HG03039 (cell line): ENCODE data around the gene RPUSD3.
"Not testable (repeated sequence)": the region's sequence is repeated elsewhere in the genome, so short reads cannot be mapped to it uniquely, and the experiment has no call there.

Experiments
- ATAC-seq: cut with Tn5 transposase; IDR thresholded peaks from one replicate; pipeline ENCODE4 v1.9.1; 2021; ENCODE audit warnings: mild to moderate bottlenecking, moderate library complexity; ENCODE audit not compliant: unreplicated experiment

Gene RPUSD3, protein sequence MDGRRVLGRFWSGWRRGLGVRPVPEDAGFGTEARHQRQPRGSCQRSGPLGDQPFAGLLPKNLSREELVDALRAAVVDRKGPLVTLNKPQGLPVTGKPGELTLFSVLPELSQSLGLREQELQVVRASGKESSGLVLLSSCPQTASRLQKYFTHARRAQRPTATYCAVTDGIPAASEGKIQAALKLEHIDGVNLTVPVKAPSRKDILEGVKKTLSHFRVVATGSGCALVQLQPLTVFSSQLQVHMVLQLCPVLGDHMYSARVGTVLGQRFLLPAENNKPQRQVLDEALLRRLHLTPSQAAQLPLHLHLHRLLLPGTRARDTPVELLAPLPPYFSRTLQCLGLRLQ

DNA sequence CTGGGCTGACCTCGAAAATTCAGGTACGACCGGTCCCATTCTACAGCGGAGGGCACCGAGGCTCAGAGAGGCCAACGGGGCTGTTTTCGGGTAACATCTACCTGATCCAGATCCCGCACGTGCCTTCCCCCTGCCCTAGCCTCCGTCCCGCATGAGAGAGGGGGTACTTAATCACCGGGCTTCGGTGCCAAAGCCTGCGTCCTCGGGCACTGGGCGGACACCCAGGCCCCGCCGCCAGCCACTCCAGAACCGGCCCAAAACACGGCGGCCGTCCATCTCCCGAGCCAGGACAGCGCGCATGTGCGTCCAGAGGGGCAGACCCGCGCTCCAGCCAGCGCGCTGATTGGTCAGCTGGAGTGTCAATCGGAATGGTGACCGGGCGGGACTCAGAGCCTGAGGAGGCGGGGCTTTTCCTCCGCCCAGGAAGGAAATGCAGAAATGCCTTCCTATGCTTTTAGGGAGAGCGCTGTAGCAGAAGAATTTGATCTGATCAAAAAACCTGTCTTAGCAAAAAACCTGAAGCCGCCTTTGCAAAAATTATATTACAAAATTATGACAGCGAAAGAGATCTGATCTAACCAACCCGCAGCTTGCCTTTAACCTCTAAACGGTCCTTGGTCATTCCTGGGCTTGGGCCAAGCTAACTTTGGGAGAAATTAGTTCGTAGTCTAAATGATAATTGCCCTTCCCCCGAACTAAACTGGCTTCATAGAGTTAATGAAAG, at the start of gene RPUSD3:
TSS of gene RPUSD3 (minus strand) at position 294 of the 724 bp plus-strand sequence. CDS start at position 276, 18 bp downstream.
- ATAC-seq = peak; percentile 98

DNA sequence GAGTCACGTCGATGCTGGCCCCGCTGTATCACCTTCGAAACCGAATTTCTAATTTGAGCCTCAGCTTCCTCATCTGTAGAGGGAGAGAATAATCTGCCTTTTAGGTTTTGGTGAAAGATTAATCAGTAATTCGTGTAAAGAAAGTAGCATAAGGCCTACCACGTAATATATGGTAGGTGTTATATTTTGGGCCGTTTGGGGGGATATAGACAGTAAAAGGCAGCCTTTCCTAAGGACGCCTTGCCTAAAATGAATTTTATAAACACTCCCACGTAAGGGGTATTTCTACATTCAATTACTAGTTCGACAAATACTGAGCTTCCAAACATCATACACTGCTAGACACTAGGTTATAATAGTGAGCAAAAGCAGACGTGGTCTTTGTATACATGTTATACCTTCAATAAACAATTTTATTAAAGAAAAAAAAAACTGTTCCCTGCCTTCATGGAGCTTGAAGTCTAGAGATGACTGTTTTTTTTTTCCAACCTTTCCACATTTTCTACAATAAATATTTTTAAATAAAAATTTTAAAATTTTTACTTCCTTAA, 47.3 kb upstream of the RPUSD3 start:
- no peak for ATAC-seq

DNA sequence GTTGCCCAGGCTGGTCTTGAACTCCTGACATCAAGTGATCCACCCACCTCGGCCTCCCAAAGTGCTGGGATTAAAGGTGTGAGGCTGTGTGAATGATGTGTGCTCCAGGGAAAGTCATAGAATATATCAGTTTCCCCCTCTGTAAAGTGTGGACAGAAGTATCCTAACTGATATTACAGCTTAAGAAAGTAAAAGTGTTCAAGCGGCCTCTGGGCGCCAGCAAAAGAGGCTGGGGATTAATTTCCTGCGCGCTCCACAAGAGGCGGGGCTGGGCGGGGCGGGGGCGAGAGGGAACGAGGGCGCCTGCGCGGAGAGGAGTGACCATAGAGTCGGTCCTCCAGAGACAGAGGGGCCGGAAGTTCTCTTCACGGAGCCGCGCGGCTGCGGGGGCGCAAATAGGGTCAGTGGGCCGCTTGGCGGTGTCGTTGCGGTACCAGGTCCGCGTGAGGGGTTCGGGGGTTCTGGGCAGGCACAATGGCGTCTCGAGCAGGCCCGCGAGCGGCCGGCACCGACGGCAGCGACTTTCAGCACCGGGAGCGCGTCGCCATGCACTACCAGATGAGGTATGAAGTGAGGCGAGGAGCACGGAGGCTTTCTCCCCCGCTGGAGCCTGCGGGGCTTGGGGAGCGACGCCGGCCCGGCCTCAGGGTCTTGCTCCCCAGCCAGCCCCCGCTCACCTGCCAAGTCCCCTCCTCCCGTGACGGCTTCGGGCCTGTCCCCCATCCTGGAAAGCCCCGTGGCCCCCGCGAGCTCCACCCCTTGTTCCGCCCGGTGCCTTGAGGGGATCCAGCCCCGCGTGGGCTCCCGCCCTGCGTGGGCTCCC, 46.7 kb upstream of the RPUSD3 start, which contains the start of gene JAGN1:
TSS of gene JAGN1 (plus strand) at position 362 of the 823 bp plus-strand sequence. CDS start at position 475, 113 bp downstream.
- peak; percentile 66 for ATAC-seq

DNA sequence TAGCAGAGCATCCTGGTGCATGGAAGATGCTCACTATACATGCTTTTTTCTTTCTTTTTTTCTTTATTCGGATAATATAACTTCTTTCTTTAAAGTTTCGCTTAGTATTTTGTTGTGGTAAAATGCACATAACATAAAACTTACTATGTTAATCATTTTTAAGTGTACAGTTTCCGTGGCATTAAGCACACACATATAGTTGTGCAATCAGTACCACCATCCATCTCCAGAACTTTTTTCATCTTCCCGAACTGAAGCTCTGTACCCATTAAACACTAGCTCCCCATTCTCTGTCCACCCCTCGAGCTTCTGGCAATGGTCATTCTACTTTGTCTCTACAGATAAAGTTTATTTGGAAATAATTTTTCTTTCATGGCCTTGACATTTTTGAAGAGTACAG, 45.6 kb upstream of the RPUSD3 start:
- ATAC-seq = no peak

DNA sequence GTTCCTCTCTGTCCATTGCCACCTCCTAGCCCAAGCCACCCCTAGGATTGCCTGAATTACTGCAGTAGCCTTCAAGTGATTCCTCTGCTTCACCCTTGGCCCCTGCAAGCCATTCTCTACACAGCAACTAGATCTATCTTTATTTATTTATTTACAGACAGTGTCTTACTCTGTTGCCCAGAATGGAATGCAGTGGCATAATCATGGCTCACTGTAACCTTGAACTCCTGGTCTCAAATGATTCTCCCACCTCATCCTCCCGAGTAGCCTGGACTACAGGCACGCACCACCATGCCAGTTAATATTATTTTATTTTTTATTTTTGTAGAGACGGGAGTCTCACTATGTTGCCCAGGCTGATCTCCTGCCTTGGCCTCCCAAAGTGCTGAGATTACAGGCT, 44.7 kb upstream of the RPUSD3 start:
- ATAC-seq = no peak

DNA sequence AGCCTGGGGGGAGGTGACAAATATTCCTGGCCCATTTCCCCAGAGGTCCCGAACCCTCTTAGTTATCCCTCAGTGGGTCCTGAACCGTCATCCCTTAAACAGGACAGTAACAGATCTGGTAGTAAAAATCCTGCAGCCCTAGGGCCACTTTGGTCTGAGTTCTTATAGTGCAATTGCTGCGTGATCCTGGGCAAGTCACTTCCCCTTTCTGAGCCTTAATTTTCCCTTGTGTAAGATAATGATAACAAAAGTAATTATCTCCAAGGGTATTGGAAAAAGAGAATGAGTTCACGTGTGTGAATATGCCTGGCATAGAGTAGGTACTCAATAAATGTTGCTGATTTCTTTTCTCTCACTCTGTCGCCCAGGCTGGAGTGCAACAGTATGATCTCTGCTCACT, 43.7 kb upstream of the RPUSD3 start:
- ATAC-seq = no peak

DNA sequence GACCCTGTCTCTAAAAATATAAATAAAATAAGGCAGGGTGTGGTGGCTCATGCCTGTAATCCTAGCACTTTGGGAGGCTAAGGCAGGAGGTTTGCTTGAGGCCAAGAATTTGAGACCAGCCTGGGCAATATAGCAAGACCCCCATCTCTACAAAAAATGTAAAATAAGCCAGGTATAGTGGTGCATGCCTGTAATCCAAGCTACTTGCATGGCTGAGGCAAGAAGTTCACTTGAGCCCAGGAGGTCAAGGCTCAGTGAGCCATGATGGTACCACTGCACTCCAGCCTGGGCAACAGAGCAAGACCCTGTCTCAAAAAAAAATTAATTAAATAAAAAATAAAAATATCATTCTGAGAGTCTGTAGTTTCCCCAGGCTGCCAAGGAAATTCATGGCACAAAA, 42.5 kb upstream of the RPUSD3 start:
- no peak for ATAC-seq

DNA sequence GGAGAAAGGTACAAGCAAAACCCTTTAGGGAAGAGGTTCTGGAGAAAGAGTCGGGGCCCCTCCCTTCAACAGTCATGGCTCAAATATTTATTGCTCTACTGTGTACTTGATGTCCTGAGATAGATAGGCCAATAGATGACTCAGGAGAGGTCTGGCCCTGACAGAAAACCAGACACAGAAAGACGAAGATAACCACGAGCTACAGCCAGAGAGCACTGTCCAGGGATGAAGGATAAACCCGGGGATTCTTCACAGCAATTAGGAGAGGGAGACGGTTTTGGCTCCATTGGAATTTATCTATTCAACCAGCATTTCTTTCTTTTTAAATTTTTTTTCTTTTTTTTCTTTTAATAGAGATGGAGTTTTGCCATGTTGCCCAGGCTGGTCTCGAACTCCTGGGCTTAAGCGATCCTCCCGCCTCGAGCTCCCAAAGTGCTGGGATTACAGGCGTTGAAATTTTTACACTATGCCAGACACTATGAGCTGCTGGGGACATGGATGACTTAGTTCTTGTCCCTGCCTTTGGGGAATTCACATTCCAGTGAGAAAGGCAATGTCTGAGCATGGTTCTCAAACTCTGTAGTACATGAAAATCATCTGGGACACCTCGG, 40.9 kb upstream of the RPUSD3 start:
- ATAC-seq = no peak

DNA sequence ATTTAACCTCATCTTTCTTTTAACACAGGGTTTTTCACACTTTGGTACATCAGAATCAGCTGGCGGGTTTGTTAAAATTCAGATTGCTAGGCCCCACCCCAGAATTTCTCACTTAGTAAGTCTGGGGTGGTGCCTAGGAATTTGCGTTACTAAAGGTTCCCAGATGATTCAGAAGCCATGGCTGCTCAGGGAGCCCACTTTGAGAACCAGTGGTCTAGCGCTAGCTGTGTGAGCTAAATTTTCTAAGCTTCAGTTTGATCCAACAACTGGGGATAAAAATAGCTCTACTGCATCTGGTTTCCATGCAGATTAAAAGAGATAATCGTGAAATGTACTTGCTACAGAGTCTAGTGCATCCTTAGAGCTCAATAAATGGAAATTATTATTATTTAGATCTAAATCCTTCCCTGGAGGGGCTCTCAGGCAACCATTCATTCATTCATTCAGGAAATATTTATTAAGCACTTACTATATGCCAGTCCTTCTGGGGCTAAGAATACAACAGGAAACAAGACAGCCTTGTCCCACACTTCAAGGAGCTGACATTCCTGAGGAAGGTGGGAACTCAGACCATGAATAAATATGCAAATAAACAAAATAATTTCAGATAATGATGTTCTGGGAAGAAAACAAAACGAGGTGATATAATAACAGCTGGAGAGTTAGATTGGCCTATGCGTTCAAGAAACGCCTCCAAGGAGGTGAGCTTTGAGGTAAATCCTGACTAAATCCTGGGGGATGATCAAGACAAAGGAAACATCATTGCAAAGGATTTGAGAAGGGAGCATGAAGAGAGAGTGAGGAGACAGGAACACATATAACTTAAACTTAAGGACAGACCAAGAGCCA, 40.1 kb upstream of the RPUSD3 start:
- ATAC-seq = no peak

DNA sequence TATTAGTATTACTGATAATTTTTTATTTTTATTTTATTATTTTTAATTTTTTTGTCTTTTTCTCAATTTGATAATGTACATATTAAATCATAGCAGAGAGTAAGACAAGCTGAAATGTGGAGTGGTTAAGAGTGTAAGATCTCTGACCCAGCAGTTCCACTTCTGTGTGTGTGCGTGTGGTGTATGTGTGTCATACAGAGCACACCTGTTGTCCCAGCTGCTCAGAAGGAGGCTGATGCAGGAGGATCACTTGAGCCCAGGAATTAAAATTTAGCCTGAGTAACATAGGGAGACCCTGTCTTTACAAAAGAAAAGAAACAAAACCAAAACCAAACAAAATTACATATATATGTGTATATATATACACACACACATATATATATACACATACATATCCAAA, 37.6 kb upstream of the RPUSD3 start:
- ATAC-seq = no peak

DNA sequence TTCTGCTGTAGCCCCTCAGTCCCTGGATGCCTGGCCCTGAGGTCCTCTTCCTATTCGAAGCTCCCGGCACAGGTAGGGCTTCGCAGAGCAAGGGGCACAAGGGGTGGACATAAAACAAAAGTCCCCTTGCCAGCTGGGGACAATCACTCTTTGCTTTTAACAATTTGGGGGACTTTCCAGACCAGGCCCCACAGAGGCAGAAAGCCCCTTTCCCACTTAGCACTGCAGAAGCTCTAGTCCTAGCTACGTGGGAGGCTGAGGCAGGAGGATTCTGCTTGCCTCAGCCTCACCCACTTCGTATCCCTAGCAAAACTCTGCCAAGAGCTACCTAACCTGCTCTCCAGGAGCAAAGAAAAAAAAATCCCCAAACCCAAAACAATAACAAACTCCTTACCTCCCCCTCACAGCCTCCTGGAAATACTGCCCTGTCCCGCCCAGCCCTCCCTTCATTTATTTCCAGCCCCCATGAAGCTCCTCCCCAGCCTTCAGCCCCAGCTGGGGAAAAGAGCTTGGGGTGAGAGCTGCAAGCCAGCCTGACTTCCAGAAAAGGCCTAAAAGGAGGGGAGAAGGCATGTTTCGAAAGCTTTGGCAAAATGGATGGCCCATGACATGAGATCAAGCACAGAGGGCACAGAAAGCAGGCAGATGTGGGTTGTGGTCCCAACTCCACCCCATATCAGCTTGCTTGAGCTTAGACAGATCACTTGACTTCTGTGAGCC, 36.2 kb upstream of the RPUSD3 start, which contains the start of gene CIDEC:
TSS of gene CIDEC (minus strand) at position 424 of the 720 bp plus-strand sequence. CDS start 1,767 bp downstream, outside the sequence.
- no peak for ATAC-seq

DNA sequence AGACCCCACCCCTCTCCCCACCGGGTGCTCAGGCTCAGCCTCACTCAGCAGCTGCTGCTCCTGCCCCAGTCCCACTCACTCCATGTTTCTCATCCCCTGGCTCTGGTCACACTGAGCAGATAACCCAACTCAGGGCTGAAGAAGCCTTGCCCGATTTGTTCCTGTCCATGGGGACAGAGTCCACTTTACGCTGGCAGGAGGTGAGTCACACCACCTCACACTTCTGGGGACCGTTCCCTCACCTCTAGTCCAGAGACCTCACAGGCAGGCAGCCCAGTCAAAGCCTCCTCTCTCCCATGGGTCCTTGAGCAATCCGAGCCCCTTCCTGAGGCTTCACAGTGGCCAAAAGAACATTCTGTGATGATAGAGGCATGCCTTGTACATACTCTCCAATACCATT, 34.9 kb upstream of the RPUSD3 start:
- no peak for ATAC-seq

DNA sequence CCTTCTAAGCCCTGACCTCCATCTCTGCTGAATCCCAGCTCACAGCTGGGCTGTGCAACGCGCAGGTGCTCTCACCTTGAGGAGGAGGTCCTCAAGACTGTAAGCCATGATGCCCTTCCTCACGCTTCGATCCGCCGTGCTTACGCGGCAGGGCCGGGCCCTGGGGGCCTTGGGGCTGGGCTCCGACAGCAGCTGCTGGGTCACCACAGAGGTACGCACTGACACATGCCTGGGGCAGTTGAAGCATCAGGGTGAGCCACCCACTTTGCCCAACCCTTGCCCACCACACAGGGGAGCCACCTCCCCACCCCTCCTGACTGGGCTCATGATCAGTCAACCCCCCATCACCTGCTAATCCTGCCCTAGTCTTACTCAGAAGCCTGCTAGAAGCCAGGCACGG, 33.2 kb upstream of the RPUSD3 start:
- no peak for ATAC-seq

DNA sequence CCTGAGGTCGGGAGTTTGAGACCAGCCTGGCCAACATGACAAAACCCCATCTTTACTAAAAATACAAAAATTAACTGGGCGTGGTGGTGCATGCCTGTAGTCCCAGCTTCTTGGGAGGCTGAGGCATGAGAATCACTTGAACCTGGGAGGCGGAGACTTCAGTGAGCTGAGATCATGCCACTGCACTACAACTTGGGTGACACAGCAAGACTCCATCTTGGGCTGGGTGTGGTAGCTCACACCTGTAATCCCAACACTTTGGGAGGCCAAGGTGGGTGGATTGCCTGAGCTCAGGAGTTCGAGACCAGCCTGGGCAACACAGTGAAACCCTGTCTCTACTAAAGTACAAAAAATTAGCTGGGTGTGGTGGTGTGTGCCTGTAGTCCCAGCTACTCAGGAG, 32.4 kb upstream of the RPUSD3 start:
- not testable (repeated sequence) for ATAC-seq

DNA sequence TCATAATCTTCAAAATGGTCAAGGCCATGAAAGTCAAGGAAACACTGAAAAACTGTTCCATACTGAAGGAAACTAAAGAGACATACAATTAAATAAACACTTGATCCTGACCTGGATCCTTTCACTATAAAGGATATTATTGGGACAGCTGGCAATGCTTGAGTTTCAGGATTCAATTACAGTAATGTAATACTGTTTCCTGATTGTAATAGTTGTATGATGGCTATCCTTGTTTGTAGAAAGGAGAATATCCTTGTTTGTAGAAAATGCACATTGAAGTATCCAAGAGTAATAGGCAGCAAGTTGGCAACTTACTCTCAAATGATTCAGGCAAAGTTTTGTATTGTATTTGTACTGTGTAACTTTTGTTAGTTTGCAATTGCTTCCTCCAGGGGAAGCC, 31.6 kb upstream of the RPUSD3 start:
- no peak for ATAC-seq

DNA sequence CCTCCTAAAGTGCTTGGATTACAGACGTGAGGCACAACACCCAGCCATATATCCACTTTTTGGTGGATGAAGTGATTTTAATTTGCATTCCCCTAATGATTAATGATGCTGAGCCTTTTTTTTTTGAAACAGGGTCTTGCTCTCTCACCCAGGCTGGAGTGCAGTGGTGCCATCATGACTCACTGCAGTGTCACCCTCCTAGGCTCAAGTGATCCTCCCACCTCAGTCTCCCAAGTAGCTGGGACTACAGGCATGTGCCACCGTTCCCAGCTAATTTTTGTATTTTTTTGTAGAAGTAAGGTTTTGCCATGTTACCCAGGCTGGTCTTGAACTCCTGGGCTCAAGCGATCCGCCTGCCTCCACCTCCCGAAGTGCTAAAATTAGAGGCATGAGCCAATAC, 28.3 kb upstream of the RPUSD3 start:
- not testable (repeated sequence) for ATAC-seq

DNA sequence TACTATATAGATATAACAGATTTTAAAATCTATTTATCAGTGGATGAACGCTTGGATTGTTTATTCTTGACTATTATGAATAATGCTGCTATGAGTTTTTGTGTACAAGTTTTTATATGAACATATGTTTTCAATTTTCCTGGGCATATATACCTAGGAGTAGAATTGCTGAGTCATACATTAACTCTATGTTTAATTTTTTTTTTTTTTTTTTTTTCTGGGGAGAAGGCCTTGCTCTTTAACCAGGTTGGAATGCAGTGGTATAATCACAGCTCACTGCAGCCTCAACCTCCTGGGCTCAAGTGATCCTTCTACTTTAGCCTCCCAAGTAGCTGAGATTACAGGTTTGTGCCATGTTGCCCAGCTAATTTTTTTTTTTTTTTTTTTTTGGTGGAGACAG, 27.2 kb upstream of the RPUSD3 start:
- ATAC-seq = no peak

DNA sequence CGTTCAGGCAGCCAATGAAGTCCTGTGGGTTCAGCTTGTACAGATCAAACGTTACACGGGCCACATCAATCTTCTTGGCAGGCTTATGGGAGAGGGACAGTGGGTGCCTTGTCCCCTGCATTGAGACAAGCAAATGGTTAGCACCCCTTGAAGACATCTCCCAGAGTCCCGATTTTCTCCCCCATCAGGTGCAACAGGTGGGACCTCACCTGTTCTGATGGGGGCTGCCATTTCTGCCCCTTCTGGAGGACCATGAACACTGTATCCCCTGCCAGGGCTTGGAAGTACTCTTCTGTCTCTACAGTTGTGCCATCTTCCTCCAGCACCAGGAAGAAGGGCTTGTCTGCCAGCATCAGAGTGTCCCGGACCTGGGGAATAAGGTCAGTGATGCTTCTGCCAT, 26.1 kb upstream of the RPUSD3 start:
- ATAC-seq = no peak

DNA sequence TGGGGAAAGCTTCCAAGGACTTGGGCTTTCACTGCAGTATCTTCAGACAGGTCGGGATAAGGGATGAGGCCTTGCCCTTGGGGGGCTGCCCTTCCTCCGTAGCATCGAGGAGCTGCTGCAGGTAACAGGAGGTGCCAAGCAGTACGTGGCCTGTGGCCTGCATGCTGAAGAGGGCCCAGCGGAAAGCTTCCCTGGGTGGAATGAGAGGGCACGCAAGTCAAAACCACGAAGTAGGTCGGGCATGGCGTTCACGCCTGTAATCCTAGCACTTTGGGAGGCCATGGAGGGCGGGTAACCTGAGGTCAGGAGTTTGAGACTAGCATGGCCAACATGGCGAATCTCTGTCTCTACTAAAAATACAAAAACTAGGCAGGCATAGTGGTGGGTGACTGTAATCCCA, 23.3 kb upstream of the RPUSD3 start:
- ATAC-seq = no peak
